ENCODE results near the gene TOMM7.

GRCh38 chr7:22859641-22860290 is 37.1 kb upstream of the TOMM7 start:
- TF ChIP-seq CTCF (IDR thresholded peaks at IDR 0.05 in 2 of 3, conservative IDR thresholded peaks at IDR 0.05 in 1 of 3; ENCODE audit: control insufficient read depth in 2 of 3, extremely low read depth in 1 of 3, insufficient read depth in 1 of 3, low read depth in 3 of 3, low read length in 3 of 3) (no peak), ETV6 (conservative IDR thresholded peaks at IDR 0.05 in 1 of 2, IDR thresholded peaks at IDR 0.05 in 1 of 2; ENCODE audit: borderline replicate concordance in 1 of 2, low read depth in 1 of 2) (no peak), PBX3 (IDR thresholded peaks at IDR 0.05; ENCODE audit: insufficient replicate concordance, low read depth, low read length) (no peak), E2F4 (IDR thresholded peaks at IDR 0.05; ENCODE audit: low read depth, low read length) (no peak), EP300 (IDR thresholded peaks at IDR 0.05; ENCODE audit: borderline replicate concordance in 1 of 2, control insufficient read depth in 1 of 2, low read depth in 2 of 2, low read length in 2 of 2) (no peak; a peak in 1 of 4 replicates), MYC (IDR thresholded peaks at IDR 0.05; ENCODE audit: insufficient read depth, insufficient read length, insufficient replicate concordance, low read length, severe bottlenecking) (no peak), POLR2AphosphoS5 (IDR thresholded peaks at IDR 0.05; ENCODE audit: low read length) (no peak), EZH2 (IDR thresholded peaks at IDR 0.05; ENCODE audit: borderline replicate concordance, control insufficient read depth, low read depth, low read length) (no peak), REST (IDR thresholded peaks at IDR 0.05; ENCODE audit: low read depth, low read length) (no peak), POLR2AphosphoS2 (IDR thresholded peaks at IDR 0.05; ENCODE audit: low read depth, low read length) (no peak)
